ENCODE results near the gene PMVK. TPM values are rescaled to one million over a fixed set of nuclear protein-coding genes. Genes with fewer than 3 reads are reported as not detected.

Gene PMVK
- total RNA-seq, 2 donors from 2014 or later: 32.4 to 34.6 TPM

- DNase-seq: no peak
- no peak overlapping the region for H3K4me3 Mint-ChIP-seq
- H3K27ac Mint-ChIP-seq: no peak overlapping the region
These were observed 52.3 kb downstream of the PMVK start for GRCh38 chr1:154883919-154884868.

GRCh38 chr1:154881820-154882535 lies 54.5 kb downstream of the PMVK start:
- DNase-seq (no peak), ATAC-seq (replicated peaks in 1 of 2) (no peak)
- Mint-ChIP-seq H3K27ac (no peak overlapping the region), H3K4me1 (ENCODE audit: low read depth) (peaks cover 13% of the 10 kb centered on the region), H3K9me3 (no peaks in the 10 kb centered on the region), H3K36me3 (ENCODE audit: insufficient read depth in 2 of 2) (no peaks in the 10 kb centered on the region), H3K27me3 (ENCODE audit: low read depth) (no peaks in the 10 kb centered on the region), H3K4me3 (no peak overlapping the region)

More at GRCh38 chr1:154883919-154884868, 52.3 kb downstream of the PMVK start:
- Mint-ChIP-seq H3K4me1 (ENCODE audit: low read depth) (peaks cover 13% of the 10 kb centered on the region), H3K27me3 (ENCODE audit: low read depth) (no peaks in the 10 kb centered on the region), H3K9me3 (no peaks in the 10 kb centered on the region), H3K36me3 (ENCODE audit: insufficient read depth in 2 of 2) (no peaks in the 10 kb centered on the region)
- ATAC-seq (replicated peaks in 1 of 2): no peak

- Mint-ChIP-seq H3K4me3 (no peak overlapping the region), H3K4me1 (ENCODE audit: low read depth) (no peaks in the 10 kb centered on the region), H3K36me3 (ENCODE audit: insufficient read depth in 2 of 2) (no peaks in the 10 kb centered on the region), H3K27ac (no peak overlapping the region), H3K9me3 (no peaks in the 10 kb centered on the region), H3K27me3 (ENCODE audit: low read depth) (no peaks in the 10 kb centered on the region)
- DNase-seq (no peak), ATAC-seq (replicated peaks in 1 of 2) (no peak)
These were observed 55.8 kb downstream of the PMVK start for GRCh38 chr1:154880671-154881070.

- ATAC-seq (replicated peaks in 1 of 2): no peak
- H3K4me3 Mint-ChIP-seq: no peak overlapping the region
These were observed 57.5 kb downstream of the PMVK start for GRCh38 chr1:154879038-154879421.

GRCh38 chr1:154878371-154879037 lies 58.0 kb downstream of the PMVK start:
- peak; percentile 90 to 94 for ATAC-seq (replicated peaks in 1 of 2)
- Mint-ChIP-seq H3K9me3 (no peaks in the 10 kb centered on the region), H3K4me1 (ENCODE audit: low read depth) (peaks cover 9% of the 10 kb centered on the region), H3K36me3 (ENCODE audit: insufficient read depth in 2 of 2) (no peaks in the 10 kb centered on the region), H3K4me3 (no peak overlapping the region), H3K27ac (no peak overlapping the region), H3K27me3 (ENCODE audit: low read depth) (no peaks in the 10 kb centered on the region)
- peak; percentile 77 to 80 for DNase-seq

More at GRCh38 chr1:154879038-154879421, 57.5 kb downstream of the PMVK start:
- Mint-ChIP-seq H3K9me3 (no peaks in the 10 kb centered on the region), H3K4me1 (ENCODE audit: low read depth) (peaks cover 6% of the 10 kb centered on the region), H3K27ac (no peak overlapping the region), H3K36me3 (ENCODE audit: insufficient read depth in 2 of 2) (no peaks in the 10 kb centered on the region), H3K27me3 (ENCODE audit: low read depth) (no peaks in the 10 kb centered on the region)
- no peak for DNase-seq

- Mint-ChIP-seq H3K9me3 (no peaks in the 10 kb centered on the region), H3K27ac (no peak overlapping the region), H3K4me3 (no peak overlapping the region), H3K27me3 (ENCODE audit: low read depth) (no peaks in the 10 kb centered on the region), H3K4me1 (ENCODE audit: low read depth) (peaks cover 9% of the 10 kb centered on the region), H3K36me3 (ENCODE audit: insufficient read depth in 2 of 2) (no peaks in the 10 kb centered on the region)
- DNase-seq (no peak), ATAC-seq (replicated peaks in 1 of 2) (no peak)
These were observed 59.0 kb downstream of the PMVK start for GRCh38 chr1:154877370-154877974.

- Mint-ChIP-seq H3K36me3 (ENCODE audit: insufficient read depth in 2 of 2) (no peaks in the 10 kb centered on the region), H3K9me3 (no peaks in the 10 kb centered on the region), H3K27me3 (ENCODE audit: low read depth) (no peaks in the 10 kb centered on the region), H3K4me1 (ENCODE audit: low read depth) (peaks cover 9% of the 10 kb centered on the region), H3K27ac (no peak overlapping the region), H3K4me3 (no peak overlapping the region)
- ATAC-seq (replicated peaks in 1 of 2): no peak
- no peak for DNase-seq
These were observed 59.6 kb downstream of the PMVK start for GRCh38 chr1:154876842-154877369.

Other genes starting within 250 kb of the PMVK start
- under 1 TPM; 0.10 to 0.42 TPM for gene KCNN3, start 66.4 kb downstream of the PMVK start, total RNA-seq
- gene PBXIP1, start 19.4 kb upstream of the PMVK start, total RNA-seq: 10 to 100 TPM; 28.0 to 48.0 TPM
- gene PYGO2, start 25.1 kb upstream of the PMVK start, total RNA-seq: 10 to 100 TPM; 43.6 to 45.3 TPM
- 10 to 100 TPM; 55.8 to 58.6 TPM for gene SHC1, start 34.0 kb upstream of the PMVK start, total RNA-seq
- 100 to 1,000 TPM; 251 to 304 TPM for gene CKS1B, start 38.0 kb upstream of the PMVK start, total RNA-seq
- 10 to 100 TPM; 45.5 to 55.1 TPM for gene FLAD1, start 46.6 kb upstream of the PMVK start, total RNA-seq
- gene LENEP, start 56.9 kb upstream of the PMVK start, total RNA-seq: 1 to 10 TPM in 1 of 2 donors, under 1 TPM in 1; 0.65 to 2.3 TPM
- gene ZBTB7B, start 66.1 kb upstream of the PMVK start, total RNA-seq: 100 to 1,000 TPM; 129 to 141 TPM
- gene DCST2, start 97.1 kb upstream of the PMVK start, total RNA-seq: 1 to 10 TPM; 1.1 to 1.4 TPM
- under 1 TPM in 1 of 2 donors, not detected in 1; 0.10 TPM for gene DCST1, start 97.1 kb upstream of the PMVK start, total RNA-seq
- 10 to 100 TPM; 40.8 to 42.1 TPM for gene ADAM15, start 114.6 kb upstream of the PMVK start, total RNA-seq
- 1 to 10 TPM; 3.4 to 4.0 TPM for gene EFNA4, start 127.0 kb upstream of the PMVK start, total RNA-seq
- 1 to 10 TPM; 4.1 to 4.7 TPM for gene EFNA3, start 142.1 kb upstream of the PMVK start, total RNA-seq
- gene EFNA1, start 191.2 kb upstream of the PMVK start, total RNA-seq: 1 to 10 TPM in 1 of 2 donors, under 1 TPM in 1; 1.00 to 1.4 TPM
- 10 to 100 TPM; 65.0 to 66.3 TPM for gene SLC50A1, start 199.1 kb upstream of the PMVK start, total RNA-seq
- 10 to 100 TPM; 49.4 to 58.9 TPM for gene DPM3, start 203.8 kb upstream of the PMVK start, total RNA-seq
- gene KRTCAP2, start 236.6 kb upstream of the PMVK start, total RNA-seq: 100 to 1,000 TPM; 199 to 203 TPM
- gene TRIM46, start 237.1 kb upstream of the PMVK start, total RNA-seq: 1 to 10 TPM; 8.6 to 9.8 TPM